NB4 (cell line): Measurements from ENCODE around the gene WRNIP1.

Source experiments
- DNase-seq: peaks from one replicate; pipeline ENCODE4 v3.0.0; 2010; ENCODE audit warnings: low read depth
- H3K4me3 ChIP-seq: one replicate; pipeline ENCODE4 v1.5.1; 2011; ENCODE audit warnings: mild to moderate bottlenecking, low read depth, low read length, moderate library complexity
- MYC ChIP-seq: IDR thresholded peaks from 2 replicates; pipeline ENCODE4 v1.6.1; 2011; ENCODE audit warnings: low read depth, low read length
- POLR2A ChIP-seq: IDR thresholded peaks from 2 replicates; pipeline ENCODE4 v1.6.1; 2011; ENCODE audit warnings: mild to moderate bottlenecking; ENCODE audit not compliant: insufficient read length; ENCODE audit errors: extremely low read depth
- TF ChIP-seq, protein P1 (sequence below): IDR thresholded peaks from 2 replicates; pipeline ENCODE4 v1.6.1; 2011; ENCODE audit warnings: low read depth, low read length
- TF ChIP-seq, protein P2 (sequence below): IDR thresholded peaks from one replicate; pipeline ENCODE4 v1.5.1; 2012; ENCODE audit warnings: low read depth, low read length

The WRNIP1 gene

DNA sequence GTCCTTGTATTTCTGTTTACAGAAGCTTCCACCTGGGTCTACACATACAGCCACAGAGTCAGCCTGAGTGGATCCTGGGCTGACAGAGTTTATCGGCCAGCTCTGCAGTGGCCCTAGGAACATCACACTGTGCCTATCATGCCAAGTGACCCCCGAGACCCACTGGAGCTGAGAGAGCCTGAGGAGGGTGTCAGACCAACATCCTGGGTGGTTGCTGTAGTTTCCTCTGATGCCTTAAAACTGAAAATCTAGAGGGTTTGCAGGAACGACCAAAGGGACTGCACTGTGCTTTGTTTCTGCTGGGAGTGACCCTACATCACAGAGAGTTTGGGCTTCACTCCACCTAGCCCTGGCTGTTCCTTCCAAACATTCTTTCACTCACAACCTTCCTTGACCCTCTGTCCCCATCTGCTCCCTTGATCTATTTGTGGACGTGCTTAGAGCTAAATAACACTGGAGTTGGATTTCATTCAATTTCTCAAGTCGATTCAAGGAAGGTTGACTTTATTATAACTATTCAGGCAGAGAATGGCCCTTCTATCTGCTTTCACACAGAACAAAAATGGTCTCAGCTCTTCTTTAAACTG lies 32.6 kb upstream of the WRNIP1 start:
- no peak overlapping the region for H3K4me3 ChIP-seq
- DNase-seq, result no peak
- TF ChIP-seq MYC, result no peak
- TF ChIP-seq, protein P1, sequence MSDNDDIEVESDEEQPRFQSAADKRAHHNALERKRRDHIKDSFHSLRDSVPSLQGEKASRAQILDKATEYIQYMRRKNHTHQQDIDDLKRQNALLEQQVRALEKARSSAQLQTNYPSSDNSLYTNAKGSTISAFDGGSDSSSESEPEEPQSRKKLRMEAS, result no peak
- no peak for TF ChIP-seq POLR2A
- TF ChIP-seq, protein P2, sequence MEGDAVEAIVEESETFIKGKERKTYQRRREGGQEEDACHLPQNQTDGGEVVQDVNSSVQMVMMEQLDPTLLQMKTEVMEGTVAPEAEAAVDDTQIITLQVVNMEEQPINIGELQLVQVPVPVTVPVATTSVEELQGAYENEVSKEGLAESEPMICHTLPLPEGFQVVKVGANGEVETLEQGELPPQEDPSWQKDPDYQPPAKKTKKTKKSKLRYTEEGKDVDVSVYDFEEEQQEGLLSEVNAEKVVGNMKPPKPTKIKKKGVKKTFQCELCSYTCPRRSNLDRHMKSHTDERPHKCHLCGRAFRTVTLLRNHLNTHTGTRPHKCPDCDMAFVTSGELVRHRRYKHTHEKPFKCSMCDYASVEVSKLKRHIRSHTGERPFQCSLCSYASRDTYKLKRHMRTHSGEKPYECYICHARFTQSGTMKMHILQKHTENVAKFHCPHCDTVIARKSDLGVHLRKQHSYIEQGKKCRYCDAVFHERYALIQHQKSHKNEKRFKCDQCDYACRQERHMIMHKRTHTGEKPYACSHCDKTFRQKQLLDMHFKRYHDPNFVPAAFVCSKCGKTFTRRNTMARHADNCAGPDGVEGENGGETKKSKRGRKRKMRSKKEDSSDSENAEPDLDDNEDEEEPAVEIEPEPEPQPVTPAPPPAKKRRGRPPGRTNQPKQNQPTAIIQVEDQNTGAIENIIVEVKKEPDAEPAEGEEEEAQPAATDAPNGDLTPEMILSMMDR, result no peak

DNA sequence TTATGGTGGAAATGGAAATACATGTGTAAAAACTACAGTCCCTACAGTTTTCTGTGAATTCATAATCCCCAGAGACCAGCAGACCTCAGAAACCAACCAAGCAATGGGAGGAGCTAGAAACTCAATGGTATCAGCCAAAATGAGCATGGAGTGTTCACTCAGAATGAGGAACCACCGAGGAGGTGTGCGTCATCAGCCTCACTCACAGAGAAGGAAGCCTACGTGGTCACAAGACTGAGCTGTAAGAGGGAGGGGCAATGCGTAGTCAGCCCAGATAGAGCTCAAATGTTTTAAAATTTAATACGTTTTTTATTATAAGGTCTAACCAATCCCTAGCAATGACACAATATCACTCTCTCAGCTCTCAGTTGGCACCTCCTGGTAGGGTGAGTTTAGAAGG lies 31.9 kb upstream of the WRNIP1 start:
- no peak overlapping the region for H3K4me3 ChIP-seq
- DNase-seq, result peak; percentile 99
- no peak for TF ChIP-seq MYC
- no peak for TF ChIP-seq POLR2A
- TF ChIP-seq, protein P1, result no peak
- TF ChIP-seq, protein P2, result no peak

DNA sequence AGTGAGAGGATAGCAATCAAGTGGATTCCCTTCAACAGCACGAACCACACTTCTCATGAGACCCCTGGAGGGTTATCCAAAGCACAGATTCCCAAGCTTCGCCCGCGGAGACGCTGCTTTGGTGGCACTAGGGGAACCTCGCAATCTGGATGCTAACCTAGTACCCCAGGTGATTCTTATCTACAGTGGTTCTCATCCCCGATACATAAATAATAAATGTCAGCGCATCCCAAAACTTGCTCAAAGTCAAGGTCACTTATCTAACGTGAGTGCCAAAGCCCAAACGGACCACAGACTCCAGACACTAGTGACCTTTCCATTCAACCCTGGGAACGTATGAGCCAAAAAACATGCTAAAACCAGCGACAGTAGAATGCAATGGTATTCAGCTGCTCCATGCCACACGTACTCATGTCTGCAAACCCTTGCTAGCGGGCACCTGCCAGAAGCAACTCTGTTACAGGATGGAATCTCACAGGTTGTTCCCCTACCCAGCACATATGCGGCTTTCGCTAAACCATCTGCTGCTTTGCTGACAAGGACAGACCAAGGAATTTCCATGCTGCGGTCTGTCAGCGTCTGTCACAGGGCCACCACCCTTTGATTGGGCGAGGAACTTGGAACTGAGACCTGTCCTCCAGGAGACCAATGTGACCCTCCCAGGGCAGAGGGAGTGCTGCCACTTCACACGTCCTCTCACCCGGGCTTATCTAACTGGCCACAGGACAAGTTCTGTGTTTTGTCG lies 31.3 kb upstream of the WRNIP1 start:
- H3K4me3 ChIP-seq, result no peak overlapping the region
- TF ChIP-seq, protein P2, result no peak
- TF ChIP-seq MYC, result peak; percentile 23; the same call in 1 of the 2 replicates
- TF ChIP-seq, protein P1, result no peak
- DNase-seq, result no peak

DNA sequence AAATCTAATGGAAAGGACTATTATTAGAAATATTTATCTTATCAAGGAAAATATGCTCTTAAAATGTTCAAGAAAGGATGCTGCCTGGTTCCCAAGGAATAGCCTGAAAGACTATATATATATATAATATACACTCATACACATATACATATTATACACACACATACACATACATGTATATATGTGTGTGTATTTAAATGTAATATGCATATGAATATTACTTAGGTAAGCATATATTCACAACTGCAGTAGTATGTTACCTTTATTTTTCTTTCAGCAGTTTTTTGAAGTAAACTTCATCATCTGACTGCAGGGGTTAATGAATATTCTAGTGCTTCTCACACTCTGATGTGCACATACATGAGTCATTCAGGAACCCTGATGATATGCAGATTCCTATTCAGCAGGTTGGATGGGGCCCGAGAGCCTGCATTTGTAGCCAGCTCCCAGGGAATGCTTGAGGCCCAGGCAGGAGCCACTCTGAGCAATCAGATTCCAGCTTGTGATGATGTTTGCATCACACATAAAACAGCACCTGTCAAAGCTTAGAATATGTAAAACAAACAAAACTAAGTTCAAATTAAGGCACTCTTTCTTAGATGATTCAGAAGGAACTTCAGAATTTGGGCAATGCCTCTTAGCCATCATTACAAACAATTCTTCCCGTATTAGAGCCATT lies 30.6 kb upstream of the WRNIP1 start:
- DNase-seq, result no peak
- TF ChIP-seq, protein P1, result no peak
- TF ChIP-seq POLR2A (no peak), MYC (no peak)
- TF ChIP-seq, protein P2, result no peak
- no peak overlapping the region for H3K4me3 ChIP-seq

DNA sequence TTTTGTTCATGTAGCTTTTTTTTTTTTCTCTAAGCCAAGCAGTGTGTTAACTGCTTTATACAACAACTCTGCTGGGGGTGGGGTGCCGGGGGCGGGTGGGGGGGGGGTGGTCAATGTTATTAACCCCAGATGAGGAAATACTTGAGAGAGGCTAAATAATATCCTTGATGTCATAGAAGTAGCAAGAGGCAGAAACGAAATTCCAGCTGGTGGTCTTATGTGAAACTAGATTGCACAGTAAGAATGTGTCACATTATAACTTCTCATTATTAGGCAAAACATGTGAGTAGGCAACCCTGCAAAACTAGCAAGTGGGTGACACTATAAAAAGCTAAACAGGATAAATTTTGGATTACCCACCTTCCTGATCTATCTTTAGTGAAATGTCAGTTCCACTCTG lies 27.3 kb upstream of the WRNIP1 start:
- TF ChIP-seq, protein P1, result no peak
- TF ChIP-seq, protein P2, result no peak
- TF ChIP-seq MYC (no peak), POLR2A (no peak)
- no peak for DNase-seq
- H3K4me3 ChIP-seq, result no peak overlapping the region
